ENCODE results near the gene ZNF782. TPM values are rescaled to one million over a fixed set of nuclear protein-coding genes. Genes with fewer than 3 reads are reported as not detected.
"Not testable (repeated sequence)": the region's sequence is repeated elsewhere in the genome, so short reads cannot be mapped to it uniquely, and the experiment has no call there.

ZNF782 gene
- total RNA-seq, 2 donors from 2014 or later: 4.6 to 7.1 TPM

- Mint-ChIP-seq H3K27me3 (no peaks in the 10 kb centered on the region), H3K4me1 (no peaks in the 10 kb centered on the region), H3K27ac (no peak overlapping the region), H3K36me3 (ENCODE audit: low read depth) (peaks cover 2% of the 10 kb centered on the region), H3K4me3 (no peak overlapping the region)
- no peaks in the 10 kb centered on the region for H3K9me3 ChIP-seq (ENCODE audit: control insufficient read depth, low read length, poor library complexity, severe bottlenecking)
- no peak for ATAC-seq
- no peak for DNase-seq
Observed at GRCh38 chr9:96867079-96867804, 12.9 kb upstream of the ZNF782 start.

GRCh38 chr9:96865240-96865639, 10.9 kb upstream of the ZNF782 start:
- not testable (repeated sequence) for H3K9me3 ChIP-seq (ENCODE audit: control insufficient read depth, low read length, poor library complexity, severe bottlenecking); H3K27ac Mint-ChIP-seq; DNase-seq; H3K27me3 Mint-ChIP-seq; H3K36me3 Mint-ChIP-seq (ENCODE audit: low read depth); ATAC-seq; H3K4me3 Mint-ChIP-seq; H3K4me1 Mint-ChIP-seq

GRCh38 chr9:96859461-96860198, 5.3 kb upstream of the ZNF782 start:
- DNase-seq (no peak), ATAC-seq (no peak)
- Mint-ChIP-seq H3K27ac (no peak overlapping the region), H3K36me3 (ENCODE audit: low read depth) (no peaks in the 10 kb centered on the region), H3K4me3 (no peak overlapping the region), H3K4me1 (peaks cover 5% of the 10 kb centered on the region), H3K27me3 (peaks cover 7% of the 10 kb centered on the region)
- H3K9me3 ChIP-seq (ENCODE audit: control insufficient read depth, low read length, poor library complexity, severe bottlenecking): no peaks in the 10 kb centered on the region

- Mint-ChIP-seq H3K27ac (peak overlapping the region; percentile 16), H3K4me3 (no peak overlapping the region), H3K27me3 (peaks cover 7% of the 10 kb centered on the region), H3K4me1 (peaks cover 9% of the 10 kb centered on the region), H3K36me3 (ENCODE audit: low read depth) (peaks cover 3% of the 10 kb centered on the region)
- DNase-seq (no peak), ATAC-seq (no peak)
- no peaks in the 10 kb centered on the region for H3K9me3 ChIP-seq (ENCODE audit: control insufficient read depth, low read length, poor library complexity, severe bottlenecking)
Observed at GRCh38 chr9:96858670-96859069, 4.4 kb upstream of the ZNF782 start.

GRCh38 chr9:96858018-96858573, 3.8 kb upstream of the ZNF782 start:
- Mint-ChIP-seq H3K36me3 (ENCODE audit: low read depth) (peaks cover 3% of the 10 kb centered on the region), H3K4me1 (peaks cover 14% of the 10 kb centered on the region), H3K4me3 (no peak overlapping the region), H3K27ac (peak overlapping the region; percentile 16), H3K27me3 (peaks cover 7% of the 10 kb centered on the region)
- DNase-seq (no peak), ATAC-seq (no peak)
- no peaks in the 10 kb centered on the region for H3K9me3 ChIP-seq (ENCODE audit: control insufficient read depth, low read length, poor library complexity, severe bottlenecking)

- DNase-seq (peak; percentile 48 to 58 (median 49)), ATAC-seq (peak; percentile 78)
- no peaks in the 10 kb centered on the region for H3K9me3 ChIP-seq (ENCODE audit: control insufficient read depth, low read length, poor library complexity, severe bottlenecking)
- Mint-ChIP-seq H3K36me3 (ENCODE audit: low read depth) (peaks cover 3% of the 10 kb centered on the region), H3K4me3 (no peak overlapping the region), H3K27ac (peak overlapping the region; percentile 16), H3K27me3 (peaks cover 7% of the 10 kb centered on the region), H3K4me1 (peaks cover 26% of the 10 kb centered on the region)
Observed at GRCh38 chr9:96856363-96857286, 2.3 kb upstream of the ZNF782 start.

- peaks cover 29% of the 10 kb centered on the region for H3K4me1 Mint-ChIP-seq
- ATAC-seq (no peak), DNase-seq (no peak)
- peak overlapping the region; percentile 100 for H3K4me3 Mint-ChIP-seq
- H3K9me3 ChIP-seq (ENCODE audit: control insufficient read depth, low read length, poor library complexity, severe bottlenecking): no peaks in the 10 kb centered on the region
- peaks cover 3% of the 10 kb centered on the region for H3K36me3 Mint-ChIP-seq (ENCODE audit: low read depth)
- peak overlapping the region; percentile 99 for H3K27ac Mint-ChIP-seq
- peaks cover 7% of the 10 kb centered on the region for H3K27me3 Mint-ChIP-seq
Observed at GRCh38 chr9:96854651-96855273, 448 bp upstream of the ZNF782 start.

GRCh38 chr9:96852676-96853075, 1.6 kb downstream of the ZNF782 start:
- no peak for DNase-seq
- peak overlapping the region; percentile 45 for H3K4me3 Mint-ChIP-seq
- H3K27me3 Mint-ChIP-seq: peaks cover 7% of the 10 kb centered on the region
- H3K27ac Mint-ChIP-seq: peak overlapping the region; percentile 99
- H3K4me1 Mint-ChIP-seq: peaks cover 45% of the 10 kb centered on the region
- no peak for ATAC-seq
- peaks cover 5% of the 10 kb centered on the region for H3K36me3 Mint-ChIP-seq (ENCODE audit: low read depth)
- H3K9me3 ChIP-seq (ENCODE audit: control insufficient read depth, low read length, poor library complexity, severe bottlenecking): no peaks in the 10 kb centered on the region

GRCh38 chr9:96844040-96844439, 10.3 kb downstream of the ZNF782 start:
- no peak for ATAC-seq
- Mint-ChIP-seq H3K4me1 (peaks cover 21% of the 10 kb centered on the region), H3K27me3 (no peaks in the 10 kb centered on the region)

GRCh38 chr9:96818533-96818932, 35.8 kb downstream of the ZNF782 start:
- H3K27ac Mint-ChIP-seq: no peak overlapping the region
- no peak overlapping the region for H3K4me3 Mint-ChIP-seq
- peaks cover 61% of the 10 kb centered on the region for H3K9me3 ChIP-seq (ENCODE audit: control insufficient read depth, low read length, poor library complexity, severe bottlenecking)
- DNase-seq (no peak), ATAC-seq (no peak)
- no peaks in the 10 kb centered on the region for H3K27me3 Mint-ChIP-seq
- peaks cover 4% of the 10 kb centered on the region for H3K36me3 Mint-ChIP-seq (ENCODE audit: low read depth)
- H3K4me1 Mint-ChIP-seq: no peaks in the 10 kb centered on the region

More at GRCh38 chr9:96844040-96844439, 10.3 kb downstream of the ZNF782 start:
- Mint-ChIP-seq H3K36me3 (ENCODE audit: low read depth) (peaks cover 4% of the 10 kb centered on the region), H3K4me3 (no peak overlapping the region), H3K27ac (no peak overlapping the region)
- no peak for DNase-seq
- no peaks in the 10 kb centered on the region for H3K9me3 ChIP-seq (ENCODE audit: control insufficient read depth, low read length, poor library complexity, severe bottlenecking)

- peaks cover 58% of the 10 kb centered on the region for H3K9me3 ChIP-seq (ENCODE audit: control insufficient read depth, low read length, poor library complexity, severe bottlenecking)
- H3K27me3 Mint-ChIP-seq: no peaks in the 10 kb centered on the region
- H3K36me3 Mint-ChIP-seq (ENCODE audit: low read depth): peaks cover 4% of the 10 kb centered on the region
- no peak overlapping the region for H3K27ac Mint-ChIP-seq
- ATAC-seq (no peak), DNase-seq (no peak)
- no peaks in the 10 kb centered on the region for H3K4me1 Mint-ChIP-seq
- no peak overlapping the region for H3K4me3 Mint-ChIP-seq
Observed at GRCh38 chr9:96817973-96818372, 36.3 kb downstream of the ZNF782 start.

- peaks cover under 1% of the 10 kb centered on the region for H3K36me3 Mint-ChIP-seq (ENCODE audit: low read depth)
- H3K27ac Mint-ChIP-seq: no peak overlapping the region
- no peak for ATAC-seq
- H3K4me1 Mint-ChIP-seq: no peaks in the 10 kb centered on the region
- no peak overlapping the region for H3K4me3 Mint-ChIP-seq
- H3K9me3 ChIP-seq (ENCODE audit: control insufficient read depth, low read length, poor library complexity, severe bottlenecking): peaks cover 34% of the 10 kb centered on the region
- DNase-seq: no peak
- H3K27me3 Mint-ChIP-seq: no peaks in the 10 kb centered on the region
Observed at GRCh38 chr9:96813607-96814006, 40.7 kb downstream of the ZNF782 start.

Measured in T-helper 17 cell (primary cell).